ENCODE data around the gene LRRC49. TPM values are rescaled to one million over a fixed set of nuclear protein-coding genes. Genes with fewer than 3 reads are reported as not detected.
A peak's percentile ranks its signal among the peaks of the same experiment; 100 is the strongest.

LRRC49 gene
- total RNA-seq, 2 donors from 2014 or later = 2.4 to 2.8 TPM

DNA sequence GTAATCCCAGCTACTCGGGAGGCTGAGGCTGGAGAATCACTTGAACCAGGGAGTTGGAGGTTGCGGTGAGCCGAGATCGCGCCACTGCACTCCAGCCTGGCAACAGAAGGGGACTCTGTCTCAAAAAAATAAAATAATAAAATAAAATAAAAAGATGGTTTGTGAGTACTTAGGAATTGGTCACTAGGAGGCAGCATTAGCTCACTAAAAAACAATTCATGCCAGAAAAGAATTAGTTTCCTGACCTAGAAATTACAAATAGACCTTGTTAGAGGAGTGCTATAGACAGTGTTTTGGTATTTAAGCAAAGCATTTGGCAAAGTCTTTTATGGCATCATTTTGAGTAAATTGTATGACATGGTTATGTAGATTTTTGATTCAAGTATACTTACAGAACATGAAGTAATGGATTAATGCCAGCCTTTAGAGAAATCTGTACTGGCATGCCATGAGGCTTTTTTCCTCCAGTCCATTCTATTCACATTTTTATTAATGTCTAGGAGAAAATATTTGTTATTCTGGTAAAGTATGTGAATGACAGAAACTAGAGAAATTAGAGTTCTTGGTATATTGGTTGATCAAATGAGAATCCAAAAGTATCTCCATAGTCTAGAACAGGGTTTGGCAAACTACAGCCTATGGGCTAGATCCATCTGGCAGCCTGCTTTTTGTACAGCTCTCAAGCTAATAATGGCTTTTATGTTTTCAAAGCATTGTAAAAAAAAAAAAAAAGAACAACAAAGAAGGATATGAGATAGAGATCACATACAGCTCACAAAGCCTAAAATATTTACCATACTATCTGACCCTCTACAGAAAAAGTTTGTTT is 81.6 kb downstream of the LRRC49 start:
- H3K36me3 ChIP-seq = no peaks in the 10 kb centered on the region
- DNase-seq = no peak
- no peaks in the 10 kb centered on the region for H3K9me3 ChIP-seq
- no peaks in the 10 kb centered on the region for H3K27me3 ChIP-seq
- no peaks in the 10 kb centered on the region for H3K4me1 ChIP-seq
- TF ChIP-seq, protein P1, sequence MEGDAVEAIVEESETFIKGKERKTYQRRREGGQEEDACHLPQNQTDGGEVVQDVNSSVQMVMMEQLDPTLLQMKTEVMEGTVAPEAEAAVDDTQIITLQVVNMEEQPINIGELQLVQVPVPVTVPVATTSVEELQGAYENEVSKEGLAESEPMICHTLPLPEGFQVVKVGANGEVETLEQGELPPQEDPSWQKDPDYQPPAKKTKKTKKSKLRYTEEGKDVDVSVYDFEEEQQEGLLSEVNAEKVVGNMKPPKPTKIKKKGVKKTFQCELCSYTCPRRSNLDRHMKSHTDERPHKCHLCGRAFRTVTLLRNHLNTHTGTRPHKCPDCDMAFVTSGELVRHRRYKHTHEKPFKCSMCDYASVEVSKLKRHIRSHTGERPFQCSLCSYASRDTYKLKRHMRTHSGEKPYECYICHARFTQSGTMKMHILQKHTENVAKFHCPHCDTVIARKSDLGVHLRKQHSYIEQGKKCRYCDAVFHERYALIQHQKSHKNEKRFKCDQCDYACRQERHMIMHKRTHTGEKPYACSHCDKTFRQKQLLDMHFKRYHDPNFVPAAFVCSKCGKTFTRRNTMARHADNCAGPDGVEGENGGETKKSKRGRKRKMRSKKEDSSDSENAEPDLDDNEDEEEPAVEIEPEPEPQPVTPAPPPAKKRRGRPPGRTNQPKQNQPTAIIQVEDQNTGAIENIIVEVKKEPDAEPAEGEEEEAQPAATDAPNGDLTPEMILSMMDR (IDR thresholded peaks at IDR 0.05) = peak; percentile 22
- no peak overlapping the region for H3K4me3 ChIP-seq
- intact Hi-C loops (cut with DNase I) = loop anchor here (10.0 kb wide), 1 partner anchor 471 kb away; no protein-coding TSS in a partner anchor
- no peak overlapping the region for H3K9ac ChIP-seq (ENCODE audit: low read depth in 2 of 2, low read length in 2 of 2)
- no peak overlapping the region for H3K27ac ChIP-seq

GRCh38 chr15:70976851-70977250 is 84.2 kb downstream of the LRRC49 start:
- Histone ChIP-seq H3K36me3 (no peaks in the 10 kb centered on the region), H3K9me3 (no peaks in the 10 kb centered on the region), H3K27me3 (no peaks in the 10 kb centered on the region), H3K4me3 (no peak overlapping the region), H3K9ac (ENCODE audit: low read depth in 2 of 2, low read length in 2 of 2) (no peak overlapping the region), H3K4me1 (no peaks in the 10 kb centered on the region), H3K27ac (no peak overlapping the region)
- intact Hi-C loops (cut with DNase I) = loop anchor here (10.0 kb wide), 1 partner anchor 468 kb away; no protein-coding TSS in a partner anchor
- DNase-seq = no peak
- TF ChIP-seq, protein P1 (IDR thresholded peaks at IDR 0.05) = no peak

DNA sequence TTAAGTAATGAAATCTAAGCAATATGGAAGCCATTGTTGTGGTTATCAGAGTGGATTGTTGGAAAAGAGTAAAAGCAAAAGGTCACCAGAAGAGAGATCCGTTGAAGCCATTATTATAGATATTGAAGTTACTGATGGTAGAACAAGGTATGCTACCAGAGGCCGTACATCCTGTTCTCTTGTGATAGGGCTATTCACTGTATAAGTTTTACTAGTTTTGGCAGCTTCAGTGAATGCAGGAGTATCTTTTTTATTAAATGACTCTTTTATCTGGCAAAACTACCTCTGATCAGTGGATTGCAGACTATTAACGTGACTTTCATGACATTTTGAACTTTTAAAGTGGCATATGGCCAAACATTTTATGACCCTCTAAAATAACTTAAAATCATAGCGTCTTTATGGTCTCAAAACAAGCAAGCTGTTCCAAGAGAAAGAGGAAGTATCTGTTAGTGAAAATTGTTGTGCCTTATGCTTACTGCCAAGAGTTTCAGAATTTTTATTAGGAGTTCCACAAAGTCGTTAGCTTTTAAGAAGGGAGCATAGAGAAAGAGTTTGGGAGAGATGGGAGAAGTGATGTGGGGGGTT is 102.9 kb downstream of the LRRC49 start:
- Histone ChIP-seq H3K4me1 (no peaks in the 10 kb centered on the region), H3K9me3 (no peaks in the 10 kb centered on the region), H3K36me3 (no peaks in the 10 kb centered on the region), H3K4me3 (no peak overlapping the region), H3K27ac (no peak overlapping the region), H3K9ac (ENCODE audit: low read depth in 2 of 2, low read length in 2 of 2) (no peak overlapping the region), H3K27me3 (no peaks in the 10 kb centered on the region)
- intact Hi-C loops (cut with DNase I) = no loop called here
- TF ChIP-seq, protein P1 (IDR thresholded peaks at IDR 0.05) = no peak
- DNase-seq = no peak

- no peak for DNase-seq
- Histone ChIP-seq H3K4me3 (no peak overlapping the region), H3K36me3 (no peaks in the 10 kb centered on the region), H3K9ac (ENCODE audit: low read depth in 2 of 2, low read length in 2 of 2) (no peak overlapping the region), H3K4me1 (no peaks in the 10 kb centered on the region), H3K27ac (no peak overlapping the region), H3K27me3 (no peaks in the 10 kb centered on the region), H3K9me3 (no peaks in the 10 kb centered on the region)
- intact Hi-C loops (cut with DNase I) = no loop called here
- TF ChIP-seq, protein P1 (IDR thresholded peaks at IDR 0.05) = no peak
Observed at GRCh38 chr15:70998319-70998718, 105.7 kb downstream of the LRRC49 start.

DNA sequence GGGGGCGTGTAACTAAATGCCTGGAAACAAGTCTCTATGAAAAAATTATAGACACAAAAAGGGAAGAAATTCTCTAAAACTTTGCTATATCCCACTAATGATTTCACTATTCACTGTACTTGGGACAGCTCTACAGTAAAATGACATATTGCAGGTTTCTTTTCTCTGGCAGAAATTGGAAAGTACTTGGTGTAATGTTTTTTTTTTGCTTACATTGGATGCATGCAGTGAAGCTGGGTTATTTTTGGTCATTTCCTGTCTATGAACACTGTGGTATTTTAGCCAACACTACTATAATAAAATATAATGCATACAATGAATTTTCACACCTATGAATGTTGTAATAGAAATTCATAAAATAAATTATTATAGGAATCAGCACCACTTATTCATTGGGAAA is 109.7 kb downstream of the LRRC49 start:
- no peaks in the 10 kb centered on the region for H3K27me3 ChIP-seq
- no peaks in the 10 kb centered on the region for H3K4me1 ChIP-seq
- DNase-seq = no peak
- intact Hi-C loops (cut with DNase I) = no loop called here
- H3K4me3 ChIP-seq = no peak overlapping the region
- no peaks in the 10 kb centered on the region for H3K36me3 ChIP-seq
- no peak overlapping the region for H3K27ac ChIP-seq
- no peaks in the 10 kb centered on the region for H3K9me3 ChIP-seq
- H3K9ac ChIP-seq (ENCODE audit: low read depth in 2 of 2, low read length in 2 of 2) = no peak overlapping the region
- TF ChIP-seq, protein P1 (IDR thresholded peaks at IDR 0.05) = no peak
